Measurements from ENCODE around the gene FCRL5. TPM values are rescaled to one million over a fixed set of nuclear protein-coding genes. Genes with fewer than 3 reads are reported as not detected.

FCRL5 gene
- total and polyA plus RNA-seq, 10 of the 15 experiments (the other 5 are each of a cell fraction or from before 2014, with no cell fraction given): 1.1 to 136 (median 7.0) TPM

DNA sequence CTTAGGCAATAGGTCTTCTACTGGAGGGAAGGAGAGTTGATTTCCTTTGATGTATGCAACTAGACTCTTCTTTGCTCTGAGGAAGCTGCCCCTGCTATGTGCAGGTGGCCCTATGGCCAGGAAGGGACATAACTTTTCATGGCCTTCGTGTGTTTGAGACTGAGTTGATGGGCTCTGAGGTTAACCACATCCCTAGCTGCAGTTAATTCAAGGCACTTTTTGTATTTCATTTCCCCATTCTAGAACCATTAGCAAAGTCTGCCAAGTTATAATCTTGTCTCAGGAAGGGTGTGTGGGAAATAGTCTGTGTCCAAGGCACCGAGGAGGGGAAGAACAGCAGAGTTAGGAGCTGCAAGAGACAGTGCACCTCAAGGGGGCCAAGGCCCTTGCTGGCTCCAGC lies 43.0 kb upstream of the FCRL5 start (continued):
- peak; percentile 41; the same call in 1 of the 2 replicates for TF ChIP-seq TCF7 (IDR thresholded peaks at IDR 0.05; ENCODE audit: borderline replicate concordance)
- no peak for TF ChIP-seq NRF1 (conservative IDR thresholded peaks at IDR 0.05; ENCODE audit: low read depth, low read length)
- TF ChIP-seq CHD2 (IDR thresholded peaks at IDR 0.05; ENCODE audit: borderline replicate concordance, low read depth, low read length): peak; percentile 31; the same call in 1 of the 2 replicates
- TF ChIP-seq SIX5 (IDR thresholded peaks at IDR 0.05; ENCODE audit: low read depth, low read length, severe bottlenecking): no peak
- TF ChIP-seq ZNF622 (IDR thresholded peaks at IDR 0.05): no peak
- TF ChIP-seq ZSCAN29 (IDR thresholded peaks at IDR 0.05): no peak
- TF ChIP-seq NFXL1 (IDR thresholded peaks at IDR 0.05; ENCODE audit: borderline replicate concordance): no peak
- no peak for TF ChIP-seq RBBP5 (conservative IDR thresholded peaks at IDR 0.05)
- peak; percentile 56 for TF ChIP-seq SP1 (IDR thresholded peaks at IDR 0.05; ENCODE audit: low read depth, low read length)
- no peak for TF ChIP-seq EGR1 (IDR thresholded peaks at IDR 0.05; ENCODE audit: borderline replicate concordance in 1 of 2, low read depth in 2 of 2, low read length in 2 of 2)
- TF ChIP-seq, protein P1, sequence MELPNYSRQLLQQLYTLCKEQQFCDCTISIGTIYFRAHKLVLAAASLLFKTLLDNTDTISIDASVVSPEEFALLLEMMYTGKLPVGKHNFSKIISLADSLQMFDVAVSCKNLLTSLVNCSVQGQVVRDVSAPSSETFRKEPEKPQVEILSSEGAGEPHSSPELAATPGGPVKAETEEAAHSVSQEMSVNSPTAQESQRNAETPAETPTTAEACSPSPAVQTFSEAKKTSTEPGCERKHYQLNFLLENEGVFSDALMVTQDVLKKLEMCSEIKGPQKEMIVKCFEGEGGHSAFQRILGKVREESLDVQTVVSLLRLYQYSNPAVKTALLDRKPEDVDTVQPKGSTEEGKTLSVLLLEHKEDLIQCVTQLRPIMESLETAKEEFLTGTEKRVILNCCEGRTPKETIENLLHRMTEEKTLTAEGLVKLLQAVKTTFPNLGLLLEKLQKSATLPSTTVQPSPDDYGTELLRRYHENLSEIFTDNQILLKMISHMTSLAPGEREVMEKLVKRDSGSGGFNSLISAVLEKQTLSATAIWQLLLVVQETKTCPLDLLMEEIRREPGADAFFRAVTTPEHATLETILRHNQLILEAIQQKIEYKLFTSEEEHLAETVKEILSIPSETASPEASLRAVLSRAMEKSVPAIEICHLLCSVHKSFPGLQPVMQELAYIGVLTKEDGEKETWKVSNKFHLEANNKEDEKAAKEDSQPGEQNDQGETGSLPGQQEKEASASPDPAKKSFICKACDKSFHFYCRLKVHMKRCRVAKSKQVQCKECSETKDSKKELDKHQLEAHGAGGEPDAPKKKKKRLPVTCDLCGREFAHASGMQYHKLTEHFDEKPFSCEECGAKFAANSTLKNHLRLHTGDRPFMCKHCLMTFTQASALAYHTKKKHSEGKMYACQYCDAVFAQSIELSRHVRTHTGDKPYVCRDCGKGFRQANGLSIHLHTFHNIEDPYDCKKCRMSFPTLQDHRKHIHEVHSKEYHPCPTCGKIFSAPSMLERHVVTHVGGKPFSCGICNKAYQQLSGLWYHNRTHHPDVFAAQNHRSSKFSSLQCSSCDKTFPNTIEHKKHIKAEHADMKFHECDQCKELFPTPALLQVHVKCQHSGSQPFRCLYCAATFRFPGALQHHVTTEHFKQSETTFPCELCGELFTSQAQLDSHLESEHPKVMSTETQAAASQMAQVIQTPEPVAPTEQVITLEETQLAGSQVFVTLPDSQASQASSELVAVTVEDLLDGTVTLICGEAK (IDR thresholded peaks at IDR 0.05; ENCODE audit: borderline replicate concordance): no peak
- no peak for TF ChIP-seq NFYB (IDR thresholded peaks at IDR 0.05; ENCODE audit: insufficient read depth, low read depth, low read length)
- TF ChIP-seq JUND (IDR thresholded peaks at IDR 0.05; ENCODE audit: low read depth, low read length): no peak
- TF ChIP-seq TBL1XR1 (IDR thresholded peaks at IDR 0.05; ENCODE audit: low read depth, low read length): peak; percentile 89
- TF ChIP-seq, protein P2, sequence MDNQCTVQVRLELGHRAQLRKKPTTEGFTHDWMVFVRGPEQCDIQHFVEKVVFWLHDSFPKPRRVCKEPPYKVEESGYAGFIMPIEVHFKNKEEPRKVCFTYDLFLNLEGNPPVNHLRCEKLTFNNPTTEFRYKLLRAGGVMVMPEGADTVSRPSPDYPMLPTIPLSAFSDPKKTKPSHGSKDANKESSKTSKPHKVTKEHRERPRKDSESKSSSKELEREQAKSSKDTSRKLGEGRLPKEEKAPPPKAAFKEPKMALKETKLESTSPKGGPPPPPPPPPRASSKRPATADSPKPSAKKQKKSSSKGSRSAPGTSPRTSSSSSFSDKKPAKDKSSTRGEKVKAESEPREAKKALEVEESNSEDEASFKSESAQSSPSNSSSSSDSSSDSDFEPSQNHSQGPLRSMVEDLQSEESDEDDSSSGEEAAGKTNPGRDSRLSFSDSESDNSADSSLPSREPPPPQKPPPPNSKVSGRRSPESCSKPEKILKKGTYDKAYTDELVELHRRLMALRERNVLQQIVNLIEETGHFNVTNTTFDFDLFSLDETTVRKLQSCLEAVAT (IDR thresholded peaks at IDR 0.05): peak; percentile 91
- TF ChIP-seq, protein P3, sequence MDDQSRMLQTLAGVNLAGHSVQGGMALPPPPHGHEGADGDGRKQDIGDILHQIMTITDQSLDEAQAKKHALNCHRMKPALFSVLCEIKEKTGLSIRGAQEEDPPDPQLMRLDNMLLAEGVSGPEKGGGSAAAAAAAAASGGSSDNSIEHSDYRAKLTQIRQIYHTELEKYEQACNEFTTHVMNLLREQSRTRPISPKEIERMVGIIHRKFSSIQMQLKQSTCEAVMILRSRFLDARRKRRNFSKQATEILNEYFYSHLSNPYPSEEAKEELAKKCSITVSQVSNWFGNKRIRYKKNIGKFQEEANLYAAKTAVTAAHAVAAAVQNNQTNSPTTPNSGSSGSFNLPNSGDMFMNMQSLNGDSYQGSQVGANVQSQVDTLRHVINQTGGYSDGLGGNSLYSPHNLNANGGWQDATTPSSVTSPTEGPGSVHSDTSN (IDR thresholded peaks at IDR 0.05; ENCODE audit: insufficient replicate concordance, low read depth, low read length): no peak
- peak; percentile 74 for TF ChIP-seq CREM (IDR thresholded peaks at IDR 0.05; ENCODE audit: low read depth)
- no peak for TF ChIP-seq MXI1 (IDR thresholded peaks at IDR 0.05; ENCODE audit: low read depth, low read length)
- no peak for TF ChIP-seq ZNF274 (IDR thresholded peaks at IDR 0.05; ENCODE audit: insufficient read depth, insufficient read length)
- TF ChIP-seq, protein P4, sequence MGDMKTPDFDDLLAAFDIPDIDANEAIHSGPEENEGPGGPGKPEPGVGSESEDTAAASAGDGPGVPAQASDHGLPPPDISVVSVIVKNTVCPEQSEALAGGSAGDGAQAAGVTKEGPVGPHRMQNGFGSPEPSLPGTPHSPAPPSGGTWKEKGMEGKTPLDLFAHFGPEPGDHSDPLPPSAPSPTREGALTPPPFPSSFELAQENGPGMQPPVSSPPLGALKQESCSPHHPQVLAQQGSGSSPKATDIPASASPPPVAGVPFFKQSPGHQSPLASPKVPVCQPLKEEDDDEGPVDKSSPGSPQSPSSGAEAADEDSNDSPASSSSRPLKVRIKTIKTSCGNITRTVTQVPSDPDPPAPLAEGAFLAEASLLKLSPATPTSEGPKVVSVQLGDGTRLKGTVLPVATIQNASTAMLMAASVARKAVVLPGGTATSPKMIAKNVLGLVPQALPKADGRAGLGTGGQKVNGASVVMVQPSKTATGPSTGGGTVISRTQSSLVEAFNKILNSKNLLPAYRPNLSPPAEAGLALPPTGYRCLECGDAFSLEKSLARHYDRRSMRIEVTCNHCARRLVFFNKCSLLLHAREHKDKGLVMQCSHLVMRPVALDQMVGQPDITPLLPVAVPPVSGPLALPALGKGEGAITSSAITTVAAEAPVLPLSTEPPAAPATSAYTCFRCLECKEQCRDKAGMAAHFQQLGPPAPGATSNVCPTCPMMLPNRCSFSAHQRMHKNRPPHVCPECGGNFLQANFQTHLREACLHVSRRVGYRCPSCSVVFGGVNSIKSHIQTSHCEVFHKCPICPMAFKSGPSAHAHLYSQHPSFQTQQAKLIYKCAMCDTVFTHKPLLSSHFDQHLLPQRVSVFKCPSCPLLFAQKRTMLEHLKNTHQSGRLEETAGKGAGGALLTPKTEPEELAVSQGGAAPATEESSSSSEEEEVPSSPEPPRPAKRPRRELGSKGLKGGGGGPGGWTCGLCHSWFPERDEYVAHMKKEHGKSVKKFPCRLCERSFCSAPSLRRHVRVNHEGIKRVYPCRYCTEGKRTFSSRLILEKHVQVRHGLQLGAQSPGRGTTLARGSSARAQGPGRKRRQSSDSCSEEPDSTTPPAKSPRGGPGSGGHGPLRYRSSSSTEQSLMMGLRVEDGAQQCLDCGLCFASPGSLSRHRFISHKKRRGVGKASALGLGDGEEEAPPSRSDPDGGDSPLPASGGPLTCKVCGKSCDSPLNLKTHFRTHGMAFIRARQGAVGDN (IDR thresholded peaks at IDR 0.05): no peak
- TF ChIP-seq TCF3 (IDR thresholded peaks at IDR 0.05; ENCODE audit: borderline replicate concordance, insufficient read depth, low read depth, low read length): peak; percentile 89

Data from GM12878 (cell line).